GM19351 (cell line): ENCODE results near the gene SLC2A5.

Experiments
- ATAC-seq: cut with Tn5 transposase; IDR thresholded peaks from one replicate; pipeline ENCODE4 v1.9.1; 2021; ENCODE audit warnings: mild to moderate bottlenecking, moderate library complexity; ENCODE audit not compliant: unreplicated experiment

The SLC2A5 gene

DNA sequence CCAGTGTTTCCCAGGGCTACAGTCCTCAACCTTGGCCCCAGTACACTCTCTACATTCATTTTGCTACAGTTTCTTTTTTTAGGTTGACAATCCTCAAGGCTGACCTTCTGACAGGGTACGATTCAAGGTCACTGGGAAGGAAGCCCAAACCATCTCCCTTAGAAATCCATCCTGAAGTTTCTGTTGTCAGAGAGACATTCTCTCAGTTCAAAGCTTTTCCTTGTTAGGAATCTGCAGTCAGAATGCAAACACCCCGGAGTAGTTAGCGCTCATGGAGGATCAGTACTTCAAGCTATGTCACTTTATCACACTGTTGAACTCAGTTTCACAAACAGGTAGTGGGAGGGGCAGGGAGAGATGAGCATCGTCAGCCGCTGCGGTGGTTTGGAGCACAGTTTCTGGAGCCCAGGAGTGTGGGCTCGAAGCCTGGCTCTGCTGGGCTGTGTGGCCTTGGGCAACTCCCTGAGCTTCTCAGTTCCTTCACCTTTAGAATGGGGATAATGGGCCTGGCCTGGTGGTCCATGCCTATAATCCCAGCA, 4.2 kb downstream of the SLC2A5 start:
- ATAC-seq, result no peak

DNA sequence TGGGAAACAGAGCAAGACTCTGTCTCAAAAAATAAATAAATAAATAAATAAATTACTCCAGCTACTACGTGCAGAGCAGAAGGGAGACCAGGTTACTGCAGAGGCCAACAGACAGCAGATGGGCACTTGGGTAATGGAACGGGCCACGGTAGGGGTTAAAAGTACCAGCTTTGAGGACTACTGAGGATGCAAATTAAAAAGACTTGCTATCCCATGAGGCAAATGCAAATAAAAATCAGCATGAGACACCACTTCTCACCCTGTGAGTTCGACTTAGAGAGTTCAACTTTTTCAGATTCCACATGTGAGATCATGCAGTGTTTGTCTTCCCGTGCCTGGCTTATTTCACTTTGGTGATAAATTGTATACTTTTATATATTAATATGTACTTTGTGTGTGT, 6.6 kb downstream of the SLC2A5 start:
- ATAC-seq, result no peak

DNA sequence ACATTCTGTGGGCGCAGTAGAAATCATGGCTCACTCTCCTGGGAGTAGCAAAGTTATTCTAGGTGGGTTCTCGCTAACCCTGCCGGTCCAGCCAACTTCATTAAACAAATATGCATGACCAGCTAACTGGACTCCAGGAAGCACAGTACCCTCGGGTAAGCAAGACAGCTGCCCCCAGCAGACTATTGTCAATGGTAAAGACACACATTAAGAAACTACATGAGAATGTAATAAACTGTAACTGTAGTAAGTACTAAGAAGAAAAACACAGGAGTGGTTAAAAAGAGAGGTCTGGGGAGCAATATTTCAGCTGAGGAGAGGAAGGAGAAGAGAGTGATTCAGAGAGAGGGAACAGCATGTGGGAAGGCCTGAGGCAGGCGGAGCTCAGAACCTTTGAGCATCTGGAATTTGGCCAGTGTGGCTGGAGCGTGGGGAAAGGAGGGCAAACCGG, 7.4 kb downstream of the SLC2A5 start:
- ATAC-seq, result no peak

DNA sequence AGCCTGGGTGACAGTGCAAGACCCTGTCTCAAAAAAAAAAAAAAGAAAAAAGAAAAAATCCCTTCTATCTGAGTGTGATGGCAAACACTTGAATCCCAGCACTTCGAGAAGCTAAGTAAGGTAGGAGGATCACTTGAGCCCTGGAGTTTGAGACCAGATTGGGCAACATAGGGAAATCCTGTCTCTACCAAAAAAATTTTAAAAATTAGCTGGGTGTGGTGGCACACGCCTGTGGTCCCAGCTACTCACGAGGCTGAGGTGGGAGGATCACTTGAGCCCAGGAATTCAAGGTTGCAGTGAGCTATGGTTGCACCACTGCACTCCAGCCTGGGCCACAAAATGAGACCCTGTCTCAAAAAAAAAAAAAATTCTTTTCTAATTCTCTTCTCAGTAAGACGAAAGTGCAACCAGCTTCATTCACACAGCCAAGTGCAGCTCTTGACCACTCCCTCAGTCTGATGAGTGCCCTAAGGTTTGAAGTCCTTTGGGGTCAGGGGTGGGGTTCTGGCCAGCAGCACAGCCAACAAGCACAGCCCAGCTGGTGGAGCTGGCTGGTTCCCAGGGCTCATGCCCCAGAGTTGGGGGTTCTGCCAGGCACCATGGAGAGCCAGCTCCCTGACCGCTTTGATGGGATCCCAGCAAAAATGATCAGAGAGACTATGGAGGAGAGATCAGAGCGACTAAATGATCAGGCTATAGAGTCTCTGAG, 8.0 kb downstream of the SLC2A5 start:
- ATAC-seq, result no peak

DNA sequence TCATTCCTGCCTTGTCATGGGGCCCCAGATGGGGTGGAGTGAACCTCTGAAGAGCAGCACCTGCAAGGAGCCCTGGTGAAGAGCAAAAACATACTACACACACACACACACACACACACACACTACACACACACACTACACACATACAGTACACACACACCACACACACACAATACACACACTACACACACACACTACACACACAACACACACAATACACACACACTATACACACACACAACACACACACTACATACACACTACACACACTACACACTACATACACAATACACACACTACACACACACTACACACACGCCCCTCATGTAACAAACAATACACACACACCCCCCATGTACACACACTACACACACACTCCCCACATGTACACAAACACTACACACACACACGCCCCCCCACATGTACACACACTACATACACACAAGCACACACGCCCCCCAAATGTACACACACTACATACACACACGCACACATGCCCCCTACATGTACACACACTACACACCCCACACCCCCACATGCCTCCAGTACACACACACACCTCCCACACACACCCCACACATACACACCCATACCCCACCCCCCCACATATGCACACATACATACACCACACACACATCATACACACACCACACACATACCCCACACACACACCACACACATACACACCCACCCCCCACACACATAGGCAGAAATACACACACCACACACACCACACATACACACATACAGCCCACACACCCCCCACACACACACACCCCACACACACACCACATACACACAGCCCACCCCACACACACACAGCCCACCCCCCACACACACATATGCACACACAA, 9.3 kb downstream of the SLC2A5 start:
- no peak for ATAC-seq

DNA sequence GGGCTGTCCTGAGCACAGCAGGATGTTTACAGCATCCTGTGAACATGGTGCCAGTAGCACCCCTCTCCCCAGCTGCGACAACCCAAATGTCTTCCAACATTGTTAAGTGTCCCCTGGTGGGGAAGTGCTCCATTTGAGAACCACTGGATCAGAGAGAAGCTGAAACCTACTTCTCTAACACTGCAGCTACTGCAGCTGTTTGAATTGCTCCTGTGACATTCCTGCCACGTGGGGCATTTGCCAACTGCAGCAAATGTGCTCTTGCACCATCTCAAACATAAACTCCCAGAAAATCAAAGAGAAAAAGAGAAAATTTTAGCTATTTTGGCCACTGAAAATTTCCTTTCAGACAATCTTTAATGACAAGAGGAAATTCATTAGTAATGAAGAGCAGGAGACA, 11.0 kb downstream of the SLC2A5 start:
- no peak for ATAC-seq

DNA sequence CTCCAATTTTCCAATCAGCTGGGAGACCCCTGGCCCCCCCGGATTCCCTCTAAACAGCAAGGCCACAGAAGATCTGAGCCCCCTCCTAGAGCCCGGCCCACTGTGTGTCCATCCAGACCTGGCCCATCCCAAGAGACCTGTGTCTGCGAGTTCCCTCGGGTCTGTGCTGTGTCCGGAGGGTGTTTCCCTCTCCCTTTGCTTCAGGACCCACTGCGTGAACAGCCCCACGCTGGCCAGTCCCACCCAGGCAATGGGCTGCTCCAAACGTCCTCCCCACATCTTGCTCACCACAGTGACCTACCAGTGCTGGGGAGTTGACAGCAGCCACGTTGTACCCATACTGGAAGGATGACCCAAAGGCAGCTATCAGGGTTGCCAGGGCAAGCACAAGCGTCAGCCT, 11.6 kb downstream of the SLC2A5 start:
- ATAC-seq, result no peak

DNA sequence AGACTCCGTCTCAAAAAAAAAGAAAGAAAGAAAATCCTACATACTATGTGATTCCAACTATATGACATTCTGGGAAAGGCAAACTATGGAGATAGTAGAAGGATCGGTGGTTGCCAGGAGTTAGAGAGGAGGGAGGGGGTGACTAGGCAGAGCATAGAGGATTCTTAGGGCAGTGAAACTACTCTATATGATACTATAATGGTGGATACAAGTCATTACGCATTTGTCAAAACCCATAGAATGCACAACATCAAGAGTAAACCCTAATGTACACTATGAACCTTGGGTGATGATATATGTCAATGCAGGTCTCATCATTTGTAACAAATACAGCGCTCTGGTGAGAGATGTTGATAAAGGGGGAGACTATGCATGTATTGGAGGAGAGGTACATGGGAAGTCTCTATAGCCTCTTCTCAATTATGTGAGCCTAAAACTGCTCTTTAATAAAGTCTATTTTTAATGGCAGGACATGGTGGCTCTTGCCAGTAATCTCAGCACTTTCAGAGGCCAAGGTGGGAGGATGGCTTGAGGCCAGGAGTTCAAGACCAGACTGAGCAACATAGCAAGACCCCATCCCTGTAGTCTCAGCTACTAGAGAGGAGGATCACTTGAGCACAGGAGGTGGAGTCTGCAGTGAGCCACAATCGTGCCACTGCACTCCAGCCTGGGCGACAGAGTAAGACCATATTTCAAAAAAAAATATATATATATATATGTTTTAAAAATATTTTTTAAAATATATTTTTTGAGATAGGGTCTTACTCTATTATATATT, 17.0 kb downstream of the SLC2A5 start:
- ATAC-seq, result no peak

DNA sequence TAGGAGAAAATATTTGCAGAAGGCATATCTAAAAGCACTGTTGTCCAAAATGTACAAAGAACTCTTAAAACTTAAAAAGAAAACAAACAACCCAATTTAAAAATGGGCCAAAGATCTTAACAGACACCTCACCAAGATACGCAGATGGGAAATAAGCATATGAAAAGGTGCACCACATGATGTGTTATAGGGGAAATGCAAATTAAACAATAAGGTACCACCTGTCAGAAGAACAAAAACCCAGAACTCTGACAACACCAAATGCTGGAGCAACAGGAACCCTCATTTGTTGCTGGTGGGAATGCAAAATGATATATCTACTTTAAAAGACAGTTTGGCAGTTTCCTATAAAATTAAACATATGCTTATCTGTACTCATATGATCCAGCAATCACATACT, 18.1 kb downstream of the SLC2A5 start:
- ATAC-seq, result no peak

DNA sequence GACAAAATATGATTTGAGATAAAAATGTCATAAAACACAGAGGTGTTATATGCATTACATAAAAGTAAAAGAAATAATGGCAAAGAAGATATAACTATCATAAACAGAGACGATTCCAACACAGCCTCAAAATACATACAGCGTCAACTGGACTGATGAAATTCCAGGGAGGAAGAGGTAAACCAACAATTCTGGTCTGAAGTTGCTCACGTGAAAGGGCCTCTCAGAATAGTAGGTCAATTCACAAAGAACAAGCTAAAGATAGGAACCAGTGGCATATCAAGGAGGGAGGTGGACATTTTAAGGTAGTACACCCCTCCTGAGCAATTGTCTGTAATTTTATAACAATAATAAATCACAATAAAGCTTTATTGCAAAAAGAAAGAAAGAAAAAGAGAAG, 18.6 kb downstream of the SLC2A5 start:
- no peak for ATAC-seq

DNA sequence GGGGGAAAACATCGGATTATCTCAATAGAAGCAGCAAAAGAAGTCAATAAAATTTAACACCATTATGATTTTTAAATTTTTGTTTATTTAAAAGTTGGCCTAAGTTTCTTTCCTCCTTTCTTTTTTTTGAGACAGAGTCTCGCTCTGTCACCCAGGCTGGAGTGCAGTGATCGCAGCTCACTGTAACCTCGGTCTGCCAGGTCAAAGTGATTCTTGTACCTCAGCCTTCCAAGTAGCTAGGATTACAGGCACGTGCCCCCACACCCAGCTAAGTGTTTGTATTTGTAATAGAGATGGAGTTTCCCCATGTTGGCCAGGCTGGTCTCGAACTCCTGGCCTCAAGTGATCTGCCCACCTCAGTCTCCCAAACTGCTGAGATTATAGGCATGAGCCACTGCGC, 20.9 kb downstream of the SLC2A5 start:
- no peak for ATAC-seq

DNA sequence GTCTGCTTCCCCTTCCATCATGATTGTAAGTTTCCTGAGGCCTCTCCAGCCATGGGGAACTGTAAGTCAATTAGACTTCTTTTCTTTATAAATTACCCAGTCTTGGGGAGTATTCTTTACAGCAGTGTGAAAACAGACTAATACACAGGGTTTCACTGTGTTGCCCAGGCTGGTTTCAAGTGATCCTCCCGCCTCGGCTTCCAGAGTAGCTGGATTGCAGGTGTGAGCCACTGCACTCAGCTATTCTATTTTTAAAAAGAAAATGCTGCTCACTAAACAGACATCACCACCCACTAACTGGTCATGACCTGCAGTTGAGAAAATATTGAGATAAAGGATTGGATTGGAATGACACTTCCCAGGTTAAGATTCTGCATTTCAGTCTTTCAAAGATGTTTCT, 22.4 kb downstream of the SLC2A5 start:
- ATAC-seq, result no peak

DNA sequence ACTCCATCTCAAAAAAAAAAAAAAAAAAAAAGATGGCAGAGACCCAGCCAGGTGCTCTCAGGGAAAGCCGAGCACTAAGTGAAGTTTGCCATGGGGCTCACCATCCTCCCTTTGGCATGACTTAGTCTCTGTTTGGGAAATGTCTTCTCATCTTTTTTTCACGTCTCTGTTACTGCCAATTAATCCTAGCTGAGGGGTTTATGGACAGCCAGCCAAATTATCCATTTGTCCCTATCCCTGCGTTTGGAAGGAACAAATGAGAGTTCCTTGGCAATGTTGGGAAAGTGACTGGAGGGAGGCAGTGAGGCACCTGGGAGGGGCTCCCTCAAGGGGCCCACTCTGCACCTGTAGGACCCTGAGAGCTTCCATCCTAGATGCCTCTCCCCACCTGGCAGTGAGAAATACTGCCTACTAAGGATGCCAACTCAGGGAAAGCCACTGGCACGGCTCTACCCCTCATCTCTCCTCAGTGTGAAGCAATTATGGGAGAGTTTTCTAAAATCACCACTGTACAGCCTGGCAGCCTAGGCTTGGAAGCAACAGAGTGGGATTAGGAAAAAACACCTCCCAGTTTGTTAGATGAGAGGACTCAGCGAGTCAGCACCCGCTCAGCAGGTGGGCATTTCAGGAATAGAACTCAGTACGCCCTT, 23.4 kb downstream of the SLC2A5 start:
- ATAC-seq, result no peak

DNA sequence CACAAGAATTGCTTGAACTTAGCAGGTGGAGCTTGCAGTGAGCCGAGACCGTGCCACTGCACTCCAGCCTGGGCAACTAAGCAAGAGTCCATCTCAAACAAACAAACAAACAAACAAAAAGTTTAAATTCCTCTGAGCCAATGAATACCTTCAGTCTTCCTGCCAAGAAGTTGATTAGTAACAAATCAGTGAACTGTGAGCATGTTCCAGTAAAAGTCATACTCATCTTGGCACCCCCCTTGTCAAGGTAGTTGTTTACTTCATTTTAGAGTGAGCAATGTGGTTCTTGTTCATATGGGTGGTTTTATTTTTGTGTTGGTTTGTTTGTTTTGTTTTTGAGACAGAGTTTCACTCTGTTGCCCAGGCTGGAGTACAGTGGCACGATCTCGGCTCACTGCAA, 25.2 kb downstream of the SLC2A5 start:
- no peak for ATAC-seq

DNA sequence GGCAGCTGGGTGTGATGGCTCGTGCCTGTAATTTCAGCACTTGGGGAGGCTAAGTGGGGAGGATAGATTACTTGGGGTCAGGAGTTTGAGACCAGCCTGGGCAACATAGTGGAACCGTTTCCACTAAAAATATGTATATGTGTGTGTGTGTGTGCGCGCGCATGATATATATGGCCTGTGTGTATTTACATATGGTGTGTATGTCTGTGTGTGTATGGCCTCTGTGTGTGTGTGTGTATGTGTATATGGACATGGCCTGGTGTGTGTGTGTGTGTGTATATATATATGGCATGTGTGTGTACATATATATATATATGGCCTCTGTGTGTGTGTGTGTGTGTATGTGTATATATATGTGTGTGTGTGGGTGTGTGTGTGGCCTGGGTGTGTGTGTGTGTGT, 27.2 kb downstream of the SLC2A5 start:
- ATAC-seq, result no peak

DNA sequence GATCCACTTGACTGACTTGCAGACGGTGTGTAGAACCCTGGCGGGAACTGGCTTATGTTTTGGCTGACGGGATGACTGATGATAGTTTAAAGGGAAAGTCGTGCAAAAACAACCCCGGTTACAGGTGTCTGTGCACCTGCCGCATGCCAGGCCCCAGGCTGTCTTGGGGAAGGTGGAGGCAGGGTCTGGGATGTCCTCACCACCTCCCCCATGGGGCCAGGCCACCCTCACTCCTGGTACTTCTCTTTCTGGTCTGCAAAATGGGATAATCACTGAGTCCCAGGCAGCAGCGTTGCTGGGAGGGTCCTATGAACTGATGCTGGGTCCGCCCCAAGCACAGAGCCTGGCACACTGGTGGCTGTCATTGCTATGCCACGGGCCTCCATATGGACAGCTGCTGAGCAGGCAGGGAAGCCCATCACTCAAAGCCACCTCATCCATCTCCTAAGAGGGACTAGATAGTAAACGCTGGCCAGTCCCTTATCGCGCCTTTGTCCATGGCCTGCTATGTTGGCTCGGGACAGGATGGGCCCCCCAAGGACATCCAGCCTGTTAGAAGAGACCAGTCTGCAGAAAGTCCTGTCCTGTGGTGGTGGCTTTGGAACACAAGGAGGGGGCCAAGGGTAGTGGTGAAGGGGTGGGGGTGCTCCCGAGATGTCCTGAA, 28.2 kb downstream of the SLC2A5 start:
- no peak for ATAC-seq

DNA sequence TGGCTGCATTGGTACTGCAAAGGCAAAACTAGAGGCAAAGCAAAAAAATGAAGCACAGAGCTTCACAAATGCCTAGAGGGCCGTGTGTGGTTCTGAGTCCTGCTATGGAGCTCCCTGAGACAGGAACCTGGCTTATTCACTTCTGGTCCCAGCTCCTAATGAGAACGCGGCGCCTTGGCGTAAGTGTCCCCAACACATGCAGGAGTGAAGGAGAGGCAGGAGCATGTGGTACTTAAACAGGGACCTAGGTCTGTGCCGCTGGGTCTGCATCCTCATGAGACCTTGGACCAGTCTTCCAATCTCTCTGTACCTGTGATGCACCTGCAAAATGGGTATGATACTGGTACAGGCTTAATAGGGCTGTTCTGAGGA, 28.8 kb downstream of the SLC2A5 start:
- no peak for ATAC-seq

DNA sequence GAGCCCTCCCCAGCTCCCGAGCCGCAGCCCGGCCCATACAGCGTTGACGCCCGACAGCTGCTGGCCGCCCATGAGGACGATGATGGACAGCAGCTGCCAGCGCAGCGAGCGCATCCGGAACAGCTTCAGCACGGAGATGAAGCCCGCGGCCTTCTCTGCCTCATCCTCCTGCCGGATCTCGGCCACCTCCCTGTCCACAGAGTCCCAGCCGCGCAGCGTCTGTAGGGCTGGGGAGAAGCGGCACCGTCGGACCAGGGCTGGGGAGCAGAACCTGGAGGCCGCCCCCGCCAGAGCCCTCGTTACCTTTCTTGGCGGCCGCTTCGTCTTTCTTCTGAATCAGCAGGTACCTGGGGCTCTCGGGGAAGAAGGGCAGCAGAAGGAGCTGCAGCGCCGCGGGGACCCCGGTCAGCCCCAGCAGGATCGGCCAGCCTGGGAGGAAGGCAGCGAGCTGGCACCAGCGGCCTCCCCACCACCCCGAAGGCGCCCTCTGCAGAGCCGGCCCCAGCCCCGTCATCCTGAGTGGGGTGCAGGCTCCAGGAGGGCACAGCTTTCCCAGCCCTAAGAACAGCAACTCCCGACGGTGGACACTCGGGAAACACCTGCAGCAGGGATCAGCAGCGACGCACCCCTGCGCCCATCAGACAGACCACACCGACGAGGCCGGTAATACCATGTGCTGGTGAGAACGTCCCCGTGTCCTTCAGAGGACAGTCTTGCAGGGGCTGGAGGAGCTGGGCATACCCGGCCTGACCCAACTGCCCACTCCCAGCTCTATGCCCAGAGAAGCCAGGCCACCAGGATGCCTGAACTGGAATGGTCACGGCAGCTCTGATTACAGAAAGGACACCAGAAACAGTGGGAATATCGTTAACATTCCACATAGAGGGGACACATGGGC, 29.4 kb downstream of the SLC2A5 start:
- ATAC-seq, result no peak
